Activated CD4-positive, alpha-beta T cell treated with anti-CD3 and anti-CD28 coated beads, Interleukin-2, amount 50 U/mL, for 1 hour (primary cell): ENCODE measurements around the gene PRKAR1A.

Experiments used
- DNase-seq: peaks from one replicate; pipeline ENCODE4 v3.0.0-alpha.2; 2020

PRKAR1A gene

GRCh38 chr17:68544111-68544915 lies 32.1 kb downstream of the PRKAR1A start:
- DNase-seq, result no peak

GRCh38 chr17:68556551-68556950 lies 44.3 kb downstream of the PRKAR1A start:
- DNase-seq, result no peak

GRCh38 chr17:68559316-68559715 lies 47.1 kb downstream of the PRKAR1A start:
- DNase-seq, result no peak

- DNase-seq, result no peak
Observed at GRCh38 chr17:68560966-68561720, 48.9 kb downstream of the PRKAR1A start.

GRCh38 chr17:68562736-68563135 lies 50.5 kb downstream of the PRKAR1A start:
- no peak for DNase-seq

- no peak for DNase-seq
Observed at GRCh38 chr17:68564415-68565111, 52.3 kb downstream of the PRKAR1A start.

GRCh38 chr17:68565661-68566441 lies 53.6 kb downstream of the PRKAR1A start:
- DNase-seq, result no peak

- DNase-seq, result no peak
Observed at GRCh38 chr17:68566442-68566738, 54.2 kb downstream of the PRKAR1A start.

GRCh38 chr17:68567035-68567434 lies 54.8 kb downstream of the PRKAR1A start:
- DNase-seq, result no peak

- no peak for DNase-seq
Observed at GRCh38 chr17:68567581-68567980, 55.4 kb downstream of the PRKAR1A start.

GRCh38 chr17:68568581-68568980 lies 56.4 kb downstream of the PRKAR1A start:
- no peak for DNase-seq

GRCh38 chr17:68569346-68569745 lies 57.1 kb downstream of the PRKAR1A start:
- no peak for DNase-seq

- no peak for DNase-seq
Observed at GRCh38 chr17:68570526-68570925, 58.3 kb downstream of the PRKAR1A start.

- DNase-seq, result no peak
Observed at GRCh38 chr17:68572138-68572842, 60.1 kb downstream of the PRKAR1A start.

- no peak for DNase-seq
Observed at GRCh38 chr17:68573338-68573737, 61.1 kb downstream of the PRKAR1A start.

- no peak for DNase-seq
Observed at GRCh38 chr17:68576137-68576536, 63.9 kb downstream of the PRKAR1A start.

GRCh38 chr17:68576811-68577496 lies 64.7 kb downstream of the PRKAR1A start:
- no peak for DNase-seq

- no peak for DNase-seq
Observed at GRCh38 chr17:68577497-68577821, 65.2 kb downstream of the PRKAR1A start.

- DNase-seq, result no peak
Observed at GRCh38 chr17:68578236-68578635, 66.0 kb downstream of the PRKAR1A start.

GRCh38 chr17:68579194-68579927 lies 67.1 kb downstream of the PRKAR1A start:
- DNase-seq, result no peak

GRCh38 chr17:68580236-68580770 lies 68.1 kb downstream of the PRKAR1A start:
- no peak for DNase-seq
